HL-60 (cell line): Measurements from ENCODE around the gene PRICKLE2.

Experiments used
- DNase-seq, 2 experiments: peaks; one replicate each; pipeline ENCODE4 v3.0.0-alpha.2; 2010 to 2020; ENCODE audit warnings: low read depth in 1 of 2, low spot score in 1 of 2
- H3K27ac ChIP-seq: fragments of 250-450 bp; sonication (Bioruptor Pico); replicated peaks from 2 replicates; pipeline ENCODE4 v1.5.1; 2020; ENCODE audit warnings: mild to moderate bottlenecking, moderate library complexity
- H3K27me3 ChIP-seq: fragments of 250-450 bp; sonication (Bioruptor Pico); 2 replicates; pipeline ENCODE4 v1.5.1; 2021; ENCODE audit warnings: mild to moderate bottlenecking, moderate library complexity; ENCODE audit not compliant: insufficient read depth, poor library complexity, severe bottlenecking
- H3K4me3 ChIP-seq: replicated peaks from 2 replicates; pipeline ENCODE4 v1.5.1; 2011; ENCODE audit warnings: mild to moderate bottlenecking, control low read depth, low read length; ENCODE audit not compliant: insufficient read depth
- CTCF ChIP-seq: IDR thresholded peaks from one replicate; pipeline ENCODE4 v1.5.1; 2011; ENCODE audit warnings: low read length, control low read depth, inconsistent platforms; ENCODE audit not compliant: insufficient read depth
- GABPA ChIP-seq: IDR thresholded peaks from 2 replicates; pipeline ENCODE4 v1.6.1; 2012; ENCODE audit warnings: low read depth
- POLR2AphosphoS5 ChIP-seq: IDR thresholded peaks from 2 replicates; pipeline ENCODE4 v1.6.1; 2012; ENCODE audit warnings: low read depth
- REST ChIP-seq: IDR thresholded peaks from 2 replicates; pipeline ENCODE4 v1.6.1; 2012; ENCODE audit warnings: low read depth; ENCODE audit not compliant: insufficient replicate concordance
- SPI1 ChIP-seq: IDR thresholded peaks from 2 replicates; pipeline ENCODE4 v1.6.1; 2012; ENCODE audit warnings: low read depth, mild to moderate bottlenecking, borderline replicate concordance

Gene PRICKLE2

GRCh38 chr3:64223791-64224745 is 1.2 kb downstream of the PRICKLE2 start:
- Histone ChIP-seq H3K27me3 (no peaks in the 10 kb centered on the region), H3K27ac (no peak overlapping the region), H3K4me3 (no peak overlapping the region)
- DNase-seq, result no peak
- TF ChIP-seq GABPA (no peak), SPI1 (no peak), POLR2AphosphoS5 (no peak), CTCF (no peak), REST (no peak)

GRCh38 chr3:64222501-64223111 is 2.7 kb downstream of the PRICKLE2 start:
- no peaks in the 10 kb centered on the region for H3K27me3 ChIP-seq
- no peak overlapping the region for H3K4me3 ChIP-seq
- TF ChIP-seq CTCF, result no peak
- no peak for TF ChIP-seq REST
- no peak for TF ChIP-seq SPI1
- TF ChIP-seq POLR2AphosphoS5, result no peak
- TF ChIP-seq GABPA, result no peak
- no peak for DNase-seq
- H3K27ac ChIP-seq, result no peak overlapping the region

GRCh38 chr3:64221571-64222257 is 3.6 kb downstream of the PRICKLE2 start:
- Histone ChIP-seq H3K27ac (no peak overlapping the region), H3K4me3 (no peak overlapping the region)

More at GRCh38 chr3:64221571-64222257, 3.6 kb downstream of the PRICKLE2 start:
- TF ChIP-seq REST (no peak), CTCF (no peak), POLR2AphosphoS5 (no peak), GABPA (no peak), SPI1 (no peak)
- no peak for DNase-seq
- no peaks in the 10 kb centered on the region for H3K27me3 ChIP-seq
